H1 (cell line): ENCODE measurements around the gene LIMS1. TPM values are rescaled to one million over a fixed set of nuclear protein-coding genes. Genes with fewer than 3 reads are reported as not detected.
"Not testable (repeated sequence)": the region's sequence is repeated elsewhere in the genome, so short reads cannot be mapped to it uniquely, and the experiment has no call there.

Experiments
- CTCF ChIA-PET: fragments of 300-600 bp; sonication (Branson Sonifier 250); formaldehyde crosslinking; loops from one replicate; lab custom pipeline; 2021; ENCODE audit not compliant: partially characterized antibody; lab: Charles Lee
- POLR2A ChIA-PET: fragments of 300-600 bp; sonication (Branson Sonifier 250); formaldehyde crosslinking; loops from one replicate; lab custom pipeline; 2021; ENCODE audit warnings: inconsistent platforms; ENCODE audit not compliant: partially characterized antibody; lab: Charles Lee
- DNase-seq, 2 experiments: peaks; one replicate each; pipeline versions ENCODE4 v3.0.0 to v3.0.0-alpha.2; 2010 to 2022; ENCODE audit warnings: low spot score in 2 of 2, low read depth in 1 of 2, mixed read lengths in 1 of 2
- FAIRE-seq: peaks from 2 replicates; lab custom pipeline; 2011; peaks lifted over from hg19 to GRCh38; lab: Jason Lieb, UNC
- H2AFZ ChIP-seq: 2 replicates; pipeline ENCODE4 v1.8.1; 2012; ENCODE audit warnings: low read length, inconsistent platforms
- H2AK5ac ChIP-seq: 2 replicates; pipeline ENCODE4 v1.6.1; 2013; ENCODE audit warnings: low read depth, low read length
- H2BK120ac ChIP-seq: replicated peaks from 2 replicates; pipeline ENCODE3; 2013; ENCODE audit warnings: low read depth, low read length, inconsistent platforms
- H2BK12ac ChIP-seq: 2 replicates; pipeline ENCODE4 v1.6.1; 2013; ENCODE audit warnings: low read depth, low read length
- H2BK15ac ChIP-seq: 2 replicates; pipeline ENCODE4 v1.6.1; 2013; ENCODE audit warnings: low read length
- H2BK20ac ChIP-seq: 2 replicates; pipeline ENCODE4 v1.6.1; 2013; ENCODE audit warnings: low read length
- H2BK5ac ChIP-seq: 2 replicates; pipeline ENCODE4 v1.6.1; 2013; ENCODE audit warnings: low read depth, low read length
- H3K14ac ChIP-seq: 2 replicates; pipeline ENCODE4 v1.6.1; 2013; ENCODE audit warnings: inconsistent platforms; ENCODE audit not compliant: insufficient read length
- H3K18ac ChIP-seq: 2 replicates; pipeline ENCODE4 v1.6.1; 2013; ENCODE audit warnings: low read length; ENCODE audit errors: extremely low read depth
- H3K23ac ChIP-seq: 2 replicates; pipeline ENCODE4 v1.6.1; 2013; ENCODE audit warnings: inconsistent platforms; ENCODE audit not compliant: insufficient read length
- H3K23me2 ChIP-seq: 2 replicates; pipeline ENCODE4 v1.6.1; 2013; ENCODE audit warnings: low read depth, low read length
- H3K27ac ChIP-seq: 2 replicates; pipeline ENCODE4 v1.6.1; 2011; ENCODE audit warnings: low read depth, low read length, inconsistent platforms
- H3K27me3 ChIP-seq, 4 experiments: replicated peaks in 1 of 4; 1 replicate in 1 of 4; 2 replicates in 3 of 4; pipeline versions ENCODE4 v1.6.1 to v1.8.1; 2011 to 2013; ENCODE audit warnings: low read length in 3 of 4, mild to moderate bottlenecking in 3 of 4, inconsistent platforms in 2 of 4, mixed read lengths in 2 of 4, moderate library complexity in 1 of 4; ENCODE audit not compliant: control insufficient read depth in 3 of 4, insufficient read depth in 3 of 4; ENCODE audit errors: extremely low read depth in 1 of 4
- H3K36me3 ChIP-seq, 4 experiments: 2 replicates each; pipeline versions ENCODE4 v1.6.1 to v1.8.1; 2011 to 2013; ENCODE audit warnings: mild to moderate bottlenecking in 4 of 4, low read length in 3 of 4, moderate library complexity in 2 of 4, control low read depth in 1 of 4, inconsistent platforms in 1 of 4; ENCODE audit not compliant: insufficient read depth in 4 of 4, control insufficient read depth in 2 of 4
- H3K4ac ChIP-seq: replicated peaks from 2 replicates; pipeline ENCODE3; 2013; ENCODE audit warnings: low read length, low read depth, mixed read lengths, inconsistent platforms; ENCODE audit not compliant: insufficient read length
- H3K4me1 ChIP-seq, 4 experiments: replicated peaks in 1 of 4; 1 replicate in 1 of 4; 2 replicates in 3 of 4; pipeline versions ENCODE4 v1.6.1 to v1.8.1; 2011 to 2013; ENCODE audit warnings: low read length in 3 of 4, inconsistent platforms in 2 of 4, mixed read lengths in 1 of 4; ENCODE audit not compliant: insufficient read depth in 4 of 4, control insufficient read depth in 3 of 4
- H3K4me2 ChIP-seq, 2 experiments: 2 replicates each; pipeline versions ENCODE4 v1.6.1 to v1.8.1; 2011 to 2013; ENCODE audit warnings: low read depth in 2 of 2, low read length in 2 of 2, control low read depth in 1 of 2, inconsistent platforms in 1 of 2, mild to moderate bottlenecking in 1 of 2; ENCODE audit not compliant: insufficient read depth in 1 of 2
- H3K4me3 ChIP-seq, 4 experiments: fragments of 200-600, 300-600 bp in 1 of 4; sonication (generic), shearing (Covaris generic), sonication (Bioruptor Twin) in 1 of 4; 2 replicates each; pipeline versions ENCODE4 v1.5.1 to v1.8.1; 2011 to 2016; ENCODE audit warnings: low read length in 4 of 4, low read depth in 3 of 4, control low read depth in 2 of 4, inconsistent platforms in 2 of 4, mild to moderate bottlenecking in 2 of 4, mixed read lengths in 1 of 4, moderate library complexity in 1 of 4; ENCODE audit not compliant: insufficient read depth in 2 of 4; ENCODE audit errors: extremely low read depth in 1 of 4
- H3K56ac ChIP-seq: replicated peaks from 2 replicates; pipeline ENCODE3; 2013; ENCODE audit warnings: low read depth, mild to moderate bottlenecking, mixed read lengths, low read length, inconsistent platforms; ENCODE audit not compliant: insufficient read length
- H3K79me1 ChIP-seq: 2 replicates; pipeline ENCODE4 v1.6.1; 2013; ENCODE audit warnings: low read depth, low read length, control low read depth
- H3K79me2 ChIP-seq, 2 experiments: 2 replicates each; pipeline versions ENCODE4 v1.6.1 to v1.8.1; 2012 to 2013; ENCODE audit warnings: low read length in 2 of 2, mild to moderate bottlenecking in 2 of 2, inconsistent platforms in 1 of 2; ENCODE audit not compliant: insufficient read depth in 2 of 2, control insufficient read depth in 1 of 2
- H3K9ac ChIP-seq, 4 experiments: replicated peaks in 1 of 4; 1 replicate in 1 of 4; 2 replicates in 3 of 4; pipeline versions ENCODE4 v1.6.1 to v1.8.1; 2011 to 2013; ENCODE audit warnings: low read depth in 3 of 4, low read length in 3 of 4, control low read depth in 2 of 4, mild to moderate bottlenecking in 2 of 4, moderate library complexity in 2 of 4, inconsistent platforms in 1 of 4; ENCODE audit errors: extremely low read depth in 1 of 4
- H3K9me3 ChIP-seq, 2 experiments: 2 replicates each; pipeline versions ENCODE4 v1.6.1 to v1.8.1; 2012 to 2013; ENCODE audit warnings: mild to moderate bottlenecking in 2 of 2, moderate library complexity in 2 of 2, control low read depth in 1 of 2, inconsistent platforms in 1 of 2, low read depth in 1 of 2, low read length in 1 of 2, mixed read lengths in 1 of 2; ENCODE audit not compliant: insufficient read depth in 2 of 2
- H4K20me1 ChIP-seq, 2 experiments: replicated peaks in 1 of 2; 2 replicates each; pipeline versions ENCODE3 to v1.8.1; 2011 to 2013; ENCODE audit warnings: inconsistent platforms in 2 of 2, low read length in 2 of 2, mild to moderate bottlenecking in 1 of 2; ENCODE audit not compliant: insufficient read depth in 2 of 2, control insufficient read depth in 1 of 2
- H4K5ac ChIP-seq: 2 replicates; pipeline ENCODE4 v1.6.1; 2013; ENCODE audit warnings: low read length, low read depth, mixed read lengths, inconsistent platforms; ENCODE audit not compliant: insufficient read length
- H4K8ac ChIP-seq: 2 replicates; pipeline ENCODE4 v1.8.0; 2013; ENCODE audit warnings: mild to moderate bottlenecking, moderate library complexity, low read length, inconsistent platforms; ENCODE audit not compliant: insufficient read depth; ENCODE audit errors: extremely low read depth
- H4K91ac ChIP-seq: replicated peaks from 2 replicates; pipeline ENCODE3; 2013; ENCODE audit warnings: low read length, mixed read lengths, inconsistent platforms; ENCODE audit not compliant: insufficient read length
- WGBS, 2 experiments: shearing (Covaris generic) in 1 of 2; methylation state at CpG; one replicate each; pipeline versions ENCODE4 v1.1.6 to v1.1.7; 2013 to 2015; ENCODE audit warnings: low lambda C conversion rate in 2 of 2, mixed read lengths in 2 of 2, inconsistent platforms in 1 of 2, low coverage in 1 of 2, missing lambda C conversion rate in 1 of 2; ENCODE audit not compliant: insufficient replicate concordance in 2 of 2, insufficient coverage in 1 of 2, insufficient read length in 1 of 2; ENCODE audit errors: extremely low coverage in 1 of 2, missing lambda C conversion rate in 1 of 2; 5-methylcytosine and 5-hydroxymethylcytosine counted together
- polyA plus RNA-seq, 7 experiments: library from polyadenylated mRNA; depleted of rRNA in 3 of 7; stranded (reverse) in 5 of 7; unstranded in 2 of 7; fragments of >200 nt in 5 of 7; fragments of 200-250 nt in 2 of 7; gene quantifications; 1 replicate in 5 of 7; 2 replicates in 1 of 7; 4 replicates in 1 of 7; pipeline versions ENCODE4 v1.2.1 to v1.2.3, GENCODE V29; 2011 to 2013; ENCODE audit warnings: missing spikeins in 2 of 7, mixed read lengths in 2 of 7
- total RNA-seq: library from RNA; stranded (reverse); fragmentation: NEBNext Ultra II Directional; extraction: Animal tissue kit (Norgen Biotek cat#: 25700); gene quantifications from 2 replicates; pipeline ENCODE4 v1.2.1, GENCODE V29; 2021

LIMS1 gene
- total and polyA plus RNA-seq, 2 of the 8 experiments (the other 6 are each of a cell fraction or from before 2014, with no cell fraction given), result 24.1 to 36.7 TPM

GRCh38 chr2:108658553-108658952, 124.3 kb downstream of the LIMS1 start:
- H2AK5ac ChIP-seq, H3K79me1 ChIP-seq, H2AFZ ChIP-seq, H3K27me3 ChIP-seq, H2BK15ac ChIP-seq, H2BK120ac ChIP-seq, H3K4me3 ChIP-seq, H3K79me2 ChIP-seq, H4K5ac ChIP-seq, POLR2A ChIA-PET, H3K23ac ChIP-seq, H3K14ac ChIP-seq, H3K9ac ChIP-seq, H3K4ac ChIP-seq, H3K4me2 ChIP-seq, H3K27ac ChIP-seq, H3K36me3 ChIP-seq, H2BK5ac ChIP-seq, H3K9me3 ChIP-seq, FAIRE-seq, H2BK20ac ChIP-seq, H4K20me1 ChIP-seq, H4K8ac ChIP-seq, CTCF ChIA-PET, H3K23me2 ChIP-seq, H4K91ac ChIP-seq, H3K56ac ChIP-seq, H2BK12ac ChIP-seq, H3K18ac ChIP-seq, DNase-seq, H3K4me1 ChIP-seq: not testable (repeated sequence)
- WGBS, 2 experiments, result 87% methylated on average over 6 of the region's 7 CpGs; no CpG with 5 or more reads in 1 of the 2 experiments

- H3K79me2 ChIP-seq, H3K4ac ChIP-seq, H2AK5ac ChIP-seq, H3K9me3 ChIP-seq, POLR2A ChIA-PET, H3K4me2 ChIP-seq, H3K79me1 ChIP-seq, H3K9ac ChIP-seq, H2BK120ac ChIP-seq, H3K4me1 ChIP-seq, H2BK20ac ChIP-seq, H3K23me2 ChIP-seq, H2BK12ac ChIP-seq, H2BK15ac ChIP-seq, H3K27me3 ChIP-seq, H3K27ac ChIP-seq, H3K56ac ChIP-seq, H4K8ac ChIP-seq, H3K18ac ChIP-seq, H3K14ac ChIP-seq, H4K20me1 ChIP-seq, H4K5ac ChIP-seq, FAIRE-seq, H3K36me3 ChIP-seq, H4K91ac ChIP-seq, H3K4me3 ChIP-seq, DNase-seq, H3K23ac ChIP-seq, H2BK5ac ChIP-seq, H2AFZ ChIP-seq: not testable (repeated sequence)
- CTCF ChIA-PET, result interaction anchor here (0.9 kb wide), 1 partner anchor 26 kb away, joined by 3 read pairs; no protein-coding TSS in a partner anchor
- WGBS, 2 experiments, result 61% methylated on average over 4 of the region's 4 CpGs; no CpG with 5 or more reads in 1 of the 2 experiments
These were observed 127.2 kb downstream of the LIMS1 start for GRCh38 chr2:108661493-108661892.
